ACHN (cell line): ENCODE measurements around the gene ACAD9.
"Not testable (repeated sequence)": the region's sequence is repeated elsewhere in the genome, so short reads cannot be mapped to it uniquely, and the experiment has no call there.

Experiments
- DNase-seq: peaks from one replicate; pipeline ENCODE4 v3.0.0-alpha.2; 2015
- in situ Hi-C: cut with HindIII; loops from 2 replicates; pipeline ENCODE4 v1.10.0; 2017; ENCODE audit warnings: low sequenced_read_pairs, low pct_ligation_motif_present, low pct_unique_long_range_greater_than_20kb

ACAD9 gene

DNA sequence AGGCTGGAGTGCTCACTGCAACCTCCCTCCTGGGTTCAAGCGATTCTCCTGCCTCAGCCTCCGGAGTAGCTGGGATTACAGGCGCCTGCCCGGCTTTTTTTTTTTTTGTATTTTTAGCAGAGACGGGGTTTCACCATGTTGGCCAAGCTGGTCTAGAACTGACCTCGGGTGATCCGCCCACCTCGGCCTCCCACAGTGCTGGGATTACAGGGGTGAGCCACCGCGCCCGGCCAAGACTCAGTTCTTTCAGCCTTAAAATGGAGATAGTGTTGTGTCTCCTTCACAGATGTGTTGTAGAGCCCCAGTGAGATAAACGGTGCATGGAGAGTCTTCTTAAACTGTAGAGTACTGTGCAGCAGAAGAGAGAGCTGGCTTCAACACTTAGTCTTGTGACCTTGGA is 1.0 kb downstream of the ACAD9 start:
- DNase-seq, in situ Hi-C loops: not testable (repeated sequence)

DNA sequence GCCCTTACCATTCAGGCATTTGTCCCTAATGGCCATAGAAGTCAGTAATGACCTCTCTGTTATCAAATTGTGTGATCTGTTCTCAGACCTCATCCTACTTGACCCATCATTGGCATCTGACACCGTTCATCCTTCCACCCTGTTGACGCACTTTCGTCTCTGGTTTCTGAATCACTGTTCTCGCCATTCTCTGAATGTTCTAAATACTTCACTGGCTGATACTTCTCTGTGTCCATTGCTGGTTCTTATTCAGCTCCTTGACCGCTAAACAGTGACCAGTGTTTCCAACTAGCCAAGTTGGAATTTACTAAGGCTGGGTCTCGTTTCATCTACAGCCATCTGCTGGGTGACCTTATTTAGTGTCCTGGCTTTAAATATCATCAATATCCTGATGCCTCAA is 2.2 kb downstream of the ACAD9 start:
- DNase-seq: no peak
- in situ Hi-C loops: no loop called here

GRCh38 chr3:128882719-128883118 is 3.3 kb downstream of the ACAD9 start:
- in situ Hi-C loops: no loop called here
- no peak for DNase-seq

- in situ Hi-C loops: no loop called here
- no peak for DNase-seq
Observed at GRCh38 chr3:128884992-128885391, 5.6 kb downstream of the ACAD9 start.

DNA sequence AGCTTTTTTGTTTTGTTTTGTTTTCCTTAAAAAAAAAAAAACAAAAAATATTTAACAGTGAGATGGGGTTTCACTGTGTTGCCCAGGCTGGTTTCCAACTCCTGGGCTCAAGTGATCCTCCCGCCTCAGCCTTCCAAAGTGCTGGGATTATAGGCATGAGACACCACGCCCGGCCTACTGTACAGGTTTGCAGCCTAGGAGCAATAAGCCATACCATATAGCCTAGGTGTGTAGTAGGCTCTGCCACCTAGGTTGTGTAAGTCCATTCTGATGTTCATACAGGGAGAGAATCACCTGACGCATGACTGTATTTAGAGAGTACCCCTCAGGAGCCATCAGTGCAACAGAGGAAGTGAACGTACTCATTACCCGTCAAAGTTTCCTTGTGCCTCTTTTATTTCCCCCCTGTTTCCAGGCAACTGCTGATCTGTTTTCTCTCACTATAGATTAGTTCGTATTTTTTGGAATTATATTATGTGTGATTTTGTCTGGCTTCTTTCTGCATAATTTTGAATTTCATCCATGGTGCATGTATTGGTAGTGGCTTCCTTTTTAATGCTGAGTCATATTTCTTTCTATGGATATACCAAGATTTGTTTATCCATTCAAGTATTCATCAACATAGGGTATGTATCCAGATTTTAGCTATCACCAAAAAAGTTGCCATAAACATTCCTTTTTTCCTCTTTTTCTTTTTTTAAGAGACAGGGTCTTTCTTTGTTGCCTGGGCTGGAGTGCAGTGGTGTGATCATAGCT is 9.9 kb downstream of the ACAD9 start:
- in situ Hi-C loops: no loop called here
- DNase-seq: no peak

GRCh38 chr3:128895843-128896697 is 16.6 kb downstream of the ACAD9 start:
- DNase-seq: no peak
- in situ Hi-C loops: no loop called here

GRCh38 chr3:128902426-128902825 is 23.0 kb downstream of the ACAD9 start:
- in situ Hi-C loops: no loop called here
- no peak for DNase-seq

- in situ Hi-C loops: no loop called here
- DNase-seq: no peak
Observed at GRCh38 chr3:128903501-128903900, 24.1 kb downstream of the ACAD9 start.

GRCh38 chr3:128906031-128906803 is 26.8 kb downstream of the ACAD9 start:
- in situ Hi-C loops: no loop called here
- no peak for DNase-seq

- DNase-seq: no peak
- in situ Hi-C loops: no loop called here
Observed at GRCh38 chr3:128906804-128907525, 27.5 kb downstream of the ACAD9 start.

DNA sequence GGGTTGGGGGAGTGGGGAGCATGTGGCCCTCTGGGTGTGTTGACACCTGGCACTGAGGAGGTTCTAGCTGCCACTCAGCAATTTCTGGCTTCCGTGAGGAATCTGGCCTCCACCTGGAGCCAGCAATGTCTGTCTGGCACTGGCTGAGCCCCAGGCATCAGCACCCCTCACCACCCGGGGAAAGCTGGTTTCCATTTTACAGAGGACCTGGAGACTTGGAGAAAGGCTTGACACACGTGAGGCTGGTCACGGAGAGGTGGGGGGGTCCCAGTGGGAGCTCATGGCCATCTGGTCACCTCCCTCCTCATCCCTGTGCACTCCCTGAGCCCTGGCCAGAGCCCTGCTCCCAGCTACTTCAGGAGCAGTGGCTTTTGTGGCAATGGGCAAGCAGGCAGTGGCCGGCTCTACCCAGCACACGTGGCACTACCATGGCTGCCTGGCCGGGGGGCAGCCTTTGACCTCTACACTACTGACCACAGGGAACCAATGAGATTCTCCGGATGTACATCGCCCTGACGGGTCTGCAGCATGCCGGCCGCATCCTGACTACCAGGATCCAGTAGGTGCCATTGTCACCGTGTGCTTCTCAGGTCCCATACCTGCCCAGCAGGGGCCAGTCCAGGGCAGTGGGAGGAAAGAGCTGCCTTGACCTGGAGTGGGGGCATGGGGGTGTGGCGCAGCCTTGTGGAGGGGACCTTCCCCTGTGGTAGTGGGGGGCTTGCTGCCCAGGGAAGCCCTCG is 28.5 kb downstream of the ACAD9 start:
- in situ Hi-C loops: no loop called here
- no peak for DNase-seq

- in situ Hi-C loops: no loop called here
- no peak for DNase-seq
Observed at GRCh38 chr3:128908951-128909350, 29.5 kb downstream of the ACAD9 start.

DNA sequence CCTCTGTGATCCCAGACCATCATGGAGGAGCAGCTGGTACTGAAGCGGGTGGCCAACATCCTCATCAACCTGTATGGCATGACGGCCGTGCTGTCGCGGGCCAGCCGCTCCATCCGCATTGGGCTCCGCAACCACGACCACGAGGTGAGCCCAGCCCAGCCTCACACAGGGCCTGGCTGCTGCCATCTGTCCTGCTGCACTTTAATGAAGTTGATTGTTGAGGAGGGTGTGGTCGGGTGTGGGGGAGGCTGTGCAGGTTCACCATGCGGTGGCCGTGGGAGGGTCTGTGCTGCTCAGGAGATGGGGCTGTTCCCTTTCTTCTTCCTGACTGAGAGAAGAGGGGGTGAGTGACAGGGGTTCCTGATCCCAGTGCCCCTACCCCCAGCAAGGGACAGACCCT is 30.6 kb downstream of the ACAD9 start:
- DNase-seq: no peak
- in situ Hi-C loops: no loop called here

GRCh38 chr3:128911911-128912310 is 32.5 kb downstream of the ACAD9 start:
- in situ Hi-C loops: no loop called here
- no peak for DNase-seq

- DNase-seq: no peak
- in situ Hi-C loops: no loop called here
Observed at GRCh38 chr3:128914966-128915645, 35.7 kb downstream of the ACAD9 start.

- DNase-seq: no peak
- in situ Hi-C loops: no loop called here
Observed at GRCh38 chr3:128917291-128917690, 37.9 kb downstream of the ACAD9 start.

GRCh38 chr3:128919988-128920387 is 40.6 kb downstream of the ACAD9 start:
- DNase-seq: no peak
- in situ Hi-C loops: no loop called here
